HepG2 (cell line): ENCODE measurements around the gene PDIA5. TPM values are rescaled to one million over a fixed set of nuclear protein-coding genes. Genes with fewer than 3 reads are reported as not detected.

ENCODE experiments used
- ASH2L ChIP-seq: fragments of 300-600, 200-600 bp; sonication (generic); IDR thresholded peaks from 2 replicates; pipeline ENCODE4 v1.7.0; 2017; ENCODE audit warnings: low read depth, mild to moderate bottlenecking, moderate library complexity, mixed read lengths, low read length; ENCODE audit not compliant: insufficient read length
- HHEX ChIP-seq: IDR thresholded peaks from 2 replicates; pipeline ENCODE4 v1.6.1; 2016; ENCODE audit warnings: control low read depth
- KDM3A ChIP-seq: IDR thresholded peaks from 2 replicates; pipeline ENCODE4 v1.6.1; 2018; ENCODE audit warnings: low read depth, missing compliant biosample characterization
- MBNL3 ChIP-seq: fragments of 250-450 bp; sonication (Bioruptor Pico); conservative IDR thresholded peaks from 2 replicates; pipeline ENCODE4 v1.8.0; 2022; ENCODE audit warnings: mild to moderate bottlenecking, inconsistent platforms
- MEIS2 ChIP-seq: sonication (generic); formaldehyde crosslinking; IDR thresholded peaks from 2 replicates; pipeline ENCODE4 v1.9.0; 2021; ENCODE audit warnings: mild to moderate bottlenecking, missing genetic modification reagents
- MYC ChIP-seq: sonication (generic); formaldehyde crosslinking; IDR thresholded peaks from 2 replicates; pipeline ENCODE4 v1.9.0; 2021; ENCODE audit warnings: missing genetic modification reagents, borderline replicate concordance
- NR2C2 ChIP-seq: sonication (generic); formaldehyde crosslinking; IDR thresholded peaks from 2 replicates; pipeline ENCODE4 v1.4.0; 2020; ENCODE audit warnings: missing genetic modification reagents, mild to moderate bottlenecking, moderate library complexity, borderline replicate concordance
- NRL ChIP-seq: sonication (generic); formaldehyde crosslinking; IDR thresholded peaks from 2 replicates; pipeline ENCODE4 v1.5.0; 2020; ENCODE audit warnings: missing genetic modification reagents, mild to moderate bottlenecking, moderate library complexity, borderline replicate concordance
- PLRG1 ChIP-seq: fragments of 450-650 bp; conservative IDR thresholded peaks from 2 replicates; pipeline ENCODE4 v1.6.1; 2016
- RARA ChIP-seq: IDR thresholded peaks from 2 replicates; pipeline ENCODE4 v1.6.1; 2016; ENCODE audit warnings: missing genetic modification reagents, missing compliant biosample characterization
- SMAD3 ChIP-seq: sonication (generic); formaldehyde crosslinking; IDR thresholded peaks from 2 replicates; pipeline ENCODE4 v1.4.0; 2020; ENCODE audit warnings: missing genetic modification reagents
- ZNF124 ChIP-seq: sonication (generic); formaldehyde crosslinking; IDR thresholded peaks from 2 replicates; pipeline ENCODE4 v1.4.0; 2020; ENCODE audit warnings: missing genetic modification reagents
- ZNF180 ChIP-seq: sonication (generic); formaldehyde crosslinking; IDR thresholded peaks from 2 replicates; pipeline ENCODE4 v1.4.0; 2020; ENCODE audit warnings: low read depth, missing genetic modification reagents, borderline replicate concordance
- polyA plus RNA-seq, 8 experiments: library from polyadenylated mRNA; depleted of rRNA in 3 of 8; stranded (reverse) in 7 of 8; unstranded in 1 of 8; fragments of >200 nt; fragmentation: Illumina TruSeq in 4 of 8; extraction: Trizol in 4 of 8; gene quantifications; 2 replicates each; pipeline versions ENCODE4 v1.2.1 to v1.2.3, GENCODE V29; 2011 to 2016; ENCODE audit warnings: low read depth in 4 of 8, missing spikeins in 1 of 8, mixed read lengths in 1 of 8; ENCODE audit not compliant: insufficient read depth in 1 of 8
- total RNA-seq, 5 experiments: library from RNA; depleted of rRNA; stranded (reverse); fragments of >200 nt; fragmentation: Illumina TruSeq; extraction: Trizol; gene quantifications; 2 replicates each; pipeline ENCODE4 v1.2.3, GENCODE V29; 2016; ENCODE audit warnings: low read depth in 1 of 5
- TF ChIP-seq, protein P1 (sequence below): sonication (generic); formaldehyde crosslinking; IDR thresholded peaks from 2 replicates; pipeline ENCODE4 v1.4.0; 2020; ENCODE audit warnings: low read depth, missing genetic modification reagents
- TF ChIP-seq, protein P2 (sequence below): sonication (generic); formaldehyde crosslinking; IDR thresholded peaks from 2 replicates; pipeline ENCODE4 v1.4.0; 2020; ENCODE audit warnings: missing genetic modification reagents, mild to moderate bottlenecking, borderline replicate concordance
- TF ChIP-seq, protein P3 (sequence below): sonication (generic); formaldehyde crosslinking; IDR thresholded peaks from 2 replicates; pipeline ENCODE4 v1.4.0; 2020; ENCODE audit warnings: missing genetic modification reagents
- TF ChIP-seq, protein P4 (sequence below): IDR thresholded peaks from 2 replicates; pipeline ENCODE4 v1.4.0; 2020; ENCODE audit warnings: mild to moderate bottlenecking, missing genetic modification reagents
- TF ChIP-seq, protein P5 (sequence below): sonication (generic); formaldehyde crosslinking; IDR thresholded peaks from 2 replicates; pipeline ENCODE4 v1.4.0; 2020; ENCODE audit warnings: missing genetic modification reagents

The PDIA5 gene
- total and polyA plus RNA-seq, 2 of the 13 experiments (the other 11 are each of a cell fraction or from before 2014, with no cell fraction given) = 51.3 to 74.3 TPM

DNA sequence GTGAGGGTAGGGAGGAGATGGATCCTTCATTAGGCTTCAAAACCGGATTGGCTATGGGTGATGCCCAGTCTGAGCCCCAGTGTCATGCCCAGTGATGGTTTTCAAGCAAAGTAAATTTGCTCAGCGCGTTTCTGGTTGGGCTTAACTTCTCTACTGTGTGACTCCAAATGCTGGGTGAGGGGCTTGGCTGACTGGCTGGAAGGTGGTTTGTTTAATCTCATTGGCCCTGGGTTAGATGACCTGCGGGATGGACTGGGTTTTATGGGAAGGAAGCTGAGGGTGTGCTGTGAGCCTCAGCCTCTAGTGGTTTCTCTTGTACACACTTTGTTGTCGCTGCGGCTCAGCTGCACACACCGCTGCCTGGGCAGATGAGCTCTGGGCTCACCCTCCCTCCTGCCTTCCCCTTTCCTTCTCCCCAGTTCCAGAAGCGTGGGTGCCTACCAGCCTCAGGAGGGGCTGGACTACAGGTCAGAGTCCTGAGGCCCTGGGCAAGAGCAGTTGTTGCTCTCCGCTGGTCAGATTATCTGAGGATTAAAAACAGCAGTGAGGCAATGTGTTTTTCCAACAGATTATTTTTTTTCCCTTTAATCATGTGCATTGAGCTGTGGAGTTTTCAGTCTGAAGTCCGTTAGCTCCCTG, 18.6 kb downstream of the PDIA5 start (continued):
- TF ChIP-seq, protein P1, sequence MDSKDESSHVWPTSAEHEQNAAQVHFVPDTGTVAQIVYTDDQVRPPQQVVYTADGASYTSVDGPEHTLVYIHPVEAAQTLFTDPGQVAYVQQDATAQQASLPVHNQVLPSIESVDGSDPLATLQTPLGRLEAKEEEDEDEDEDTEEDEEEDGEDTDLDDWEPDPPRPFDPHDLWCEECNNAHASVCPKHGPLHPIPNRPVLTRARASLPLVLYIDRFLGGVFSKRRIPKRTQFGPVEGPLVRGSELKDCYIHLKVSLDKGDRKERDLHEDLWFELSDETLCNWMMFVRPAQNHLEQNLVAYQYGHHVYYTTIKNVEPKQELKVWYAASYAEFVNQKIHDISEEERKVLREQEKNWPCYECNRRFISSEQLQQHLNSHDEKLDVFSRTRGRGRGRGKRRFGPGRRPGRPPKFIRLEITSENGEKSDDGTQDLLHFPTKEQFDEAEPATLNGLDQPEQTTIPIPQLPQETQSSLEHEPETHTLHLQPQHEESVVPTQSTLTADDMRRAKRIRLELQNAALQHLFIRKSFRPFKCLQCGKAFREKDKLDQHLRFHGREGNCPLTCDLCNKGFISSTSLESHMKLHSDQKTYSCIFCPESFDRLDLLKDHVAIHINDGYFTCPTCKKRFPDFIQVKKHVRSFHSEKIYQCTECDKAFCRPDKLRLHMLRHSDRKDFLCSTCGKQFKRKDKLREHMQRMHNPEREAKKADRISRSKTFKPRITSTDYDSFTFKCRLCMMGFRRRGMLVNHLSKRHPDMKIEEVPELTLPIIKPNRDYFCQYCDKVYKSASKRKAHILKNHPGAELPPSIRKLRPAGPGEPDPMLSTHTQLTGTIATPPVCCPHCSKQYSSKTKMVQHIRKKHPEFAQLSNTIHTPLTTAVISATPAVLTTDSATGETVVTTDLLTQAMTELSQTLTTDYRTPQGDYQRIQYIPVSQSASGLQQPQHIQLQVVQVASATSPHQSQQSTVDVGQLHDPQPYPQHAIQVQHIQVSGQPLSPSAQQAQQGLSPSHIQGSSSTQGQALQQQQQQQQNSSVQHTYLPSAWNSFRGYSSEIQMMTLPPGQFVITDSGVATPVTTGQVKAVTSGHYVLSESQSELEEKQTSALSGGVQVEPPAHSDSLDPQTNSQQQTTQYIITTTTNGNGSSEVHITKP (CRISPR knock-in tag) = peak; percentile 10; the same call in 1 of the 2 replicates
- TF ChIP-seq MYC (CRISPR knock-in tag) = peak; percentile 45; the same call in 1 of the 2 replicates
- TF ChIP-seq, protein P2, sequence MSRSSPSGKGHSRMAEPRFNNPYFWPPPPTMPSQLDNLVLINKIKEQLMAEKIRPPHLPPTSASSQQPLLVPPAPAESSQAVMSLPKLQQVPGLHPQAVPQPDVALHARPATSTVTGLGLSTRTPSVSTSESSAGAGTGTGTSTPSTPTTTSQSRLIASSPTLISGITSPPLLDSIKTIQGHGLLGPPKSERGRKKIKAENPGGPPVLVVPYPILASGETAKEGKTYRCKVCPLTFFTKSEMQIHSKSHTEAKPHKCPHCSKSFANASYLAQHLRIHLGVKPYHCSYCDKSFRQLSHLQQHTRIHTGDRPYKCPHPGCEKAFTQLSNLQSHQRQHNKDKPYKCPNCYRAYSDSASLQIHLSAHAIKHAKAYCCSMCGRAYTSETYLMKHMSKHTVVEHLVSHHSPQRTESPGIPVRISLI (CRISPR knock-in tag) = 0 out of 2 replicates have a peak, but pooled peaks have one; percentile 61
- TF ChIP-seq ASH2L = peak; percentile 66
- TF ChIP-seq ZNF124 (CRISPR knock-in tag) = no peak
- TF ChIP-seq NRL (CRISPR knock-in tag) = no peak
- TF ChIP-seq, protein P3, sequence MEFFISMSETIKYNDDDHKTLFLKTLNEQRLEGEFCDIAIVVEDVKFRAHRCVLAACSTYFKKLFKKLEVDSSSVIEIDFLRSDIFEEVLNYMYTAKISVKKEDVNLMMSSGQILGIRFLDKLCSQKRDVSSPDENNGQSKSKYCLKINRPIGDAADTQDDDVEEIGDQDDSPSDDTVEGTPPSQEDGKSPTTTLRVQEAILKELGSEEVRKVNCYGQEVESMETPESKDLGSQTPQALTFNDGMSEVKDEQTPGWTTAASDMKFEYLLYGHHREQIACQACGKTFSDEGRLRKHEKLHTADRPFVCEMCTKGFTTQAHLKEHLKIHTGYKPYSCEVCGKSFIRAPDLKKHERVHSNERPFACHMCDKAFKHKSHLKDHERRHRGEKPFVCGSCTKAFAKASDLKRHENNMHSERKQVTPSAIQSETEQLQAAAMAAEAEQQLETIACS (CRISPR knock-in tag) = no peak
- TF ChIP-seq MBNL3 (CRISPR knock-in tag) = no peak
- TF ChIP-seq HHEX (CRISPR knock-in tag) = no peak
- TF ChIP-seq KDM3A = peak; percentile 46; the same call in 1 of the 2 replicates
- TF ChIP-seq PLRG1 = no peak
- TF ChIP-seq, protein P4, sequence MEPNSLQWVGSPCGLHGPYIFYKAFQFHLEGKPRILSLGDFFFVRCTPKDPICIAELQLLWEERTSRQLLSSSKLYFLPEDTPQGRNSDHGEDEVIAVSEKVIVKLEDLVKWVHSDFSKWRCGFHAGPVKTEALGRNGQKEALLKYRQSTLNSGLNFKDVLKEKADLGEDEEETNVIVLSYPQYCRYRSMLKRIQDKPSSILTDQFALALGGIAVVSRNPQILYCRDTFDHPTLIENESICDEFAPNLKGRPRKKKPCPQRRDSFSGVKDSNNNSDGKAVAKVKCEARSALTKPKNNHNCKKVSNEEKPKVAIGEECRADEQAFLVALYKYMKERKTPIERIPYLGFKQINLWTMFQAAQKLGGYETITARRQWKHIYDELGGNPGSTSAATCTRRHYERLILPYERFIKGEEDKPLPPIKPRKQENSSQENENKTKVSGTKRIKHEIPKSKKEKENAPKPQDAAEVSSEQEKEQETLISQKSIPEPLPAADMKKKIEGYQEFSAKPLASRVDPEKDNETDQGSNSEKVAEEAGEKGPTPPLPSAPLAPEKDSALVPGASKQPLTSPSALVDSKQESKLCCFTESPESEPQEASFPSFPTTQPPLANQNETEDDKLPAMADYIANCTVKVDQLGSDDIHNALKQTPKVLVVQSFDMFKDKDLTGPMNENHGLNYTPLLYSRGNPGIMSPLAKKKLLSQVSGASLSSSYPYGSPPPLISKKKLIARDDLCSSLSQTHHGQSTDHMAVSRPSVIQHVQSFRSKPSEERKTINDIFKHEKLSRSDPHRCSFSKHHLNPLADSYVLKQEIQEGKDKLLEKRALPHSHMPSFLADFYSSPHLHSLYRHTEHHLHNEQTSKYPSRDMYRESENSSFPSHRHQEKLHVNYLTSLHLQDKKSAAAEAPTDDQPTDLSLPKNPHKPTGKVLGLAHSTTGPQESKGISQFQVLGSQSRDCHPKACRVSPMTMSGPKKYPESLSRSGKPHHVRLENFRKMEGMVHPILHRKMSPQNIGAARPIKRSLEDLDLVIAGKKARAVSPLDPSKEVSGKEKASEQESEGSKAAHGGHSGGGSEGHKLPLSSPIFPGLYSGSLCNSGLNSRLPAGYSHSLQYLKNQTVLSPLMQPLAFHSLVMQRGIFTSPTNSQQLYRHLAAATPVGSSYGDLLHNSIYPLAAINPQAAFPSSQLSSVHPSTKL (CRISPR knock-in tag) = peak; percentile 34; the same call in 1 of the 2 replicates
- 0 out of 2 replicates have a peak, but pooled peaks have one; percentile 25 for TF ChIP-seq RARA (CRISPR knock-in tag)
- peak; percentile 37; the same call in 1 of the 2 replicates for TF ChIP-seq MEIS2 (CRISPR knock-in tag)
- TF ChIP-seq, protein P5, sequence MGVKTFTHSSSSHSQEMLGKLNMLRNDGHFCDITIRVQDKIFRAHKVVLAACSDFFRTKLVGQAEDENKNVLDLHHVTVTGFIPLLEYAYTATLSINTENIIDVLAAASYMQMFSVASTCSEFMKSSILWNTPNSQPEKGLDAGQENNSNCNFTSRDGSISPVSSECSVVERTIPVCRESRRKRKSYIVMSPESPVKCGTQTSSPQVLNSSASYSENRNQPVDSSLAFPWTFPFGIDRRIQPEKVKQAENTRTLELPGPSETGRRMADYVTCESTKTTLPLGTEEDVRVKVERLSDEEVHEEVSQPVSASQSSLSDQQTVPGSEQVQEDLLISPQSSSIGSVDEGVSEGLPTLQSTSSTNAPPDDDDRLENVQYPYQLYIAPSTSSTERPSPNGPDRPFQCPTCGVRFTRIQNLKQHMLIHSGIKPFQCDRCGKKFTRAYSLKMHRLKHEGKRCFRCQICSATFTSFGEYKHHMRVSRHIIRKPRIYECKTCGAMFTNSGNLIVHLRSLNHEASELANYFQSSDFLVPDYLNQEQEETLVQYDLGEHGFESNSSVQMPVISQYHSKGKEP = no peak
- no peak for TF ChIP-seq ZNF180 (CRISPR knock-in tag)
- TF ChIP-seq NR2C2 (CRISPR knock-in tag) = no peak
- TF ChIP-seq SMAD3 (CRISPR knock-in tag) = no peak
